Ramos (cell line): ENCODE measurements around the gene PRR23C.
"Not testable (repeated sequence)": the region's sequence is repeated elsewhere in the genome, so short reads cannot be mapped to it uniquely, and the experiment has no call there.

Experiments
- in situ Hi-C: fragments of 300-500 bp; cut with MboI; formaldehyde crosslinking; loops from one replicate; pipeline ENCODE4 v1.14.3; 2022; ENCODE audit warnings: low sequenced_read_pairs; ENCODE audit not compliant: unreplicated experiment

The PRR23C gene

GRCh38 chr3:139044366-139045210, at the start of gene PRR23C:
TSS of gene PRR23C (minus strand) at chr3:139044892. CDS start at chr3:139044620, 272 bp downstream.
- in situ Hi-C loops: no loop called here

- in situ Hi-C loops: no loop called here
Measured at GRCh38 chr3:139093840-139094239, 49.1 kb upstream of the PRR23C start.

- in situ Hi-C loops: no loop called here
Measured at GRCh38 chr3:139088462-139089324, 44.0 kb upstream of the PRR23C start.

GRCh38 chr3:139087621-139088020, 42.9 kb upstream of the PRR23C start:
- in situ Hi-C loops: no loop called here

GRCh38 chr3:139084176-139084575, 39.5 kb upstream of the PRR23C start:
- in situ Hi-C loops: no loop called here

GRCh38 chr3:139074565-139075115, 29.9 kb upstream of the PRR23C start:
- in situ Hi-C loops: no loop called here

GRCh38 chr3:139062918-139063317, 18.2 kb upstream of the PRR23C start:
- in situ Hi-C loops: no loop called here

GRCh38 chr3:139052802-139053600, 8.3 kb upstream of the PRR23C start:
- in situ Hi-C loops: no loop called here

GRCh38 chr3:139043554-139044365, 932 bp downstream of the PRR23C start:
- in situ Hi-C loops: no loop called here

- in situ Hi-C loops: no loop called here
Measured at GRCh38 chr3:139037478-139037877, 7.2 kb downstream of the PRR23C start.

GRCh38 chr3:139032326-139033002, 12.2 kb downstream of the PRR23C start:
- in situ Hi-C loops: no loop called here

GRCh38 chr3:139030576-139030975, 14.1 kb downstream of the PRR23C start:
- in situ Hi-C loops: not testable (repeated sequence)

- in situ Hi-C loops: no loop called here
Measured at GRCh38 chr3:139024968-139025367, 19.7 kb downstream of the PRR23C start.

- in situ Hi-C loops: no loop called here
Measured at GRCh38 chr3:139020868-139021234, 23.8 kb downstream of the PRR23C start, which contains the start of gene PRR23B. TSS of gene PRR23B (minus strand) at chr3:139020926. CDS start at chr3:139020661, 265 bp downstream.

- in situ Hi-C loops: no loop called here
Measured at GRCh38 chr3:139020036-139020867, 24.4 kb downstream of the PRR23C start.

- in situ Hi-C loops: no loop called here
Measured at GRCh38 chr3:139016430-139017048, 28.2 kb downstream of the PRR23C start.

GRCh38 chr3:139006051-139006716, 38.5 kb downstream of the PRR23C start, which contains the start of gene PRR23A:
TSS of gene PRR23A (minus strand) at chr3:139006268. CDS start at chr3:139006268, 0 bp downstream.
- in situ Hi-C loops: no loop called here
